Retinal pigment epithelial cell (primary cell): ENCODE measurements around the gene RAI14.

Source experiments
- DNase-seq: peaks from one replicate; pipeline ENCODE4 v3.0.0-alpha.2; 2010; ENCODE audit warnings: low read depth
- H3K4me3 ChIP-seq: 2 replicates; pipeline ENCODE4 v1.5.1; 2011; ENCODE audit warnings: mild to moderate bottlenecking, low read length, control low read depth, moderate library complexity
- CTCF ChIP-seq: conservative IDR thresholded peaks from 2 replicates; pipeline ENCODE4 v1.5.1; 2011; ENCODE audit warnings: low read depth, low read length, control low read depth, inconsistent platforms

RAI14 gene

GRCh38 chr5:34685485-34686165, 29.5 kb downstream of the RAI14 start:
- no peak for TF ChIP-seq CTCF
- no peak for DNase-seq

GRCh38 chr5:34686762-34687268, 30.7 kb downstream of the RAI14 start:
- no peak overlapping the region for H3K4me3 ChIP-seq
- peak; percentile 97 for DNase-seq
- TF ChIP-seq CTCF = peak; percentile 25

More at GRCh38 chr5:34685485-34686165, 29.5 kb downstream of the RAI14 start:
- H3K4me3 ChIP-seq = no peak overlapping the region

GRCh38 chr5:34687269-34688011, 31.3 kb downstream of the RAI14 start:
- DNase-seq = no peak
- no peak for TF ChIP-seq CTCF
- H3K4me3 ChIP-seq = no peak overlapping the region

GRCh38 chr5:34688015-34688810, 32.1 kb downstream of the RAI14 start:
- TF ChIP-seq CTCF = no peak
- no peak overlapping the region for H3K4me3 ChIP-seq
- no peak for DNase-seq

GRCh38 chr5:34690301-34690700, 34.2 kb downstream of the RAI14 start:
- H3K4me3 ChIP-seq = no peak overlapping the region
- no peak for DNase-seq
- no peak for TF ChIP-seq CTCF

GRCh38 chr5:34690898-34691297, 34.8 kb downstream of the RAI14 start:
- no peak for TF ChIP-seq CTCF
- H3K4me3 ChIP-seq = no peak overlapping the region
- no peak for DNase-seq
